LNCaP clone FGC (cell line): ENCODE results near the gene RNU1-2.
"Not testable (repeated sequence)": the region's sequence is repeated elsewhere in the genome, so short reads cannot be mapped to it uniquely, and the experiment has no call there.

Source experiments
- DNase-seq: peaks from one replicate; pipeline ENCODE4 v3.0.0-alpha.2; 2011; ENCODE audit warnings: low read depth
- H3K4me3 ChIP-seq: 2 replicates; pipeline ENCODE4 v1.5.1; 2011; ENCODE audit warnings: mild to moderate bottlenecking, low read depth, low read length, control low read depth
- TF ChIP-seq, protein P1 (sequence below): IDR thresholded peaks from 2 replicates; pipeline ENCODE4 v1.5.1; 2012; ENCODE audit warnings: mild to moderate bottlenecking; ENCODE audit not compliant: control insufficient read depth, insufficient read depth; ENCODE audit errors: extremely low read depth

Gene RNU1-2

DNA sequence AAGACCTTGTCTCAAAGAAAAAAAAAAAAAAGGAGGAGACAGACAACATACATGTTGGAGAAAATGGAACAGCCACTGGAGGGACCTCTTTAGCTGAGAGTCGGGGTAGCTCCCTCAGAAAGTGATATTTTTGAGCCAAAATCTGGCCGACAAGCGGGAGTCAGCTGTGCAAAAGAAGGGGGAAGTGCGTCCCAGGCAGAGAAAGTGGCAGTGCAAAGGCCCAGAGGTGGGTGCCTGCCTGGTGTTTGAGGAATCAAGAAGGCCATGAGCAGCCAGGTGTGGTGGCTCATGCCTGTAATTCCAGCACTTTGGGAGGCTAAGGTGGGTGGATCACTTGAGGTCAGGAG, 19.8 kb downstream of the RNU1-2 start:
- DNase-seq, result no peak
- TF ChIP-seq, protein P1, sequence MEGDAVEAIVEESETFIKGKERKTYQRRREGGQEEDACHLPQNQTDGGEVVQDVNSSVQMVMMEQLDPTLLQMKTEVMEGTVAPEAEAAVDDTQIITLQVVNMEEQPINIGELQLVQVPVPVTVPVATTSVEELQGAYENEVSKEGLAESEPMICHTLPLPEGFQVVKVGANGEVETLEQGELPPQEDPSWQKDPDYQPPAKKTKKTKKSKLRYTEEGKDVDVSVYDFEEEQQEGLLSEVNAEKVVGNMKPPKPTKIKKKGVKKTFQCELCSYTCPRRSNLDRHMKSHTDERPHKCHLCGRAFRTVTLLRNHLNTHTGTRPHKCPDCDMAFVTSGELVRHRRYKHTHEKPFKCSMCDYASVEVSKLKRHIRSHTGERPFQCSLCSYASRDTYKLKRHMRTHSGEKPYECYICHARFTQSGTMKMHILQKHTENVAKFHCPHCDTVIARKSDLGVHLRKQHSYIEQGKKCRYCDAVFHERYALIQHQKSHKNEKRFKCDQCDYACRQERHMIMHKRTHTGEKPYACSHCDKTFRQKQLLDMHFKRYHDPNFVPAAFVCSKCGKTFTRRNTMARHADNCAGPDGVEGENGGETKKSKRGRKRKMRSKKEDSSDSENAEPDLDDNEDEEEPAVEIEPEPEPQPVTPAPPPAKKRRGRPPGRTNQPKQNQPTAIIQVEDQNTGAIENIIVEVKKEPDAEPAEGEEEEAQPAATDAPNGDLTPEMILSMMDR, result no peak
- no peak overlapping the region for H3K4me3 ChIP-seq

DNA sequence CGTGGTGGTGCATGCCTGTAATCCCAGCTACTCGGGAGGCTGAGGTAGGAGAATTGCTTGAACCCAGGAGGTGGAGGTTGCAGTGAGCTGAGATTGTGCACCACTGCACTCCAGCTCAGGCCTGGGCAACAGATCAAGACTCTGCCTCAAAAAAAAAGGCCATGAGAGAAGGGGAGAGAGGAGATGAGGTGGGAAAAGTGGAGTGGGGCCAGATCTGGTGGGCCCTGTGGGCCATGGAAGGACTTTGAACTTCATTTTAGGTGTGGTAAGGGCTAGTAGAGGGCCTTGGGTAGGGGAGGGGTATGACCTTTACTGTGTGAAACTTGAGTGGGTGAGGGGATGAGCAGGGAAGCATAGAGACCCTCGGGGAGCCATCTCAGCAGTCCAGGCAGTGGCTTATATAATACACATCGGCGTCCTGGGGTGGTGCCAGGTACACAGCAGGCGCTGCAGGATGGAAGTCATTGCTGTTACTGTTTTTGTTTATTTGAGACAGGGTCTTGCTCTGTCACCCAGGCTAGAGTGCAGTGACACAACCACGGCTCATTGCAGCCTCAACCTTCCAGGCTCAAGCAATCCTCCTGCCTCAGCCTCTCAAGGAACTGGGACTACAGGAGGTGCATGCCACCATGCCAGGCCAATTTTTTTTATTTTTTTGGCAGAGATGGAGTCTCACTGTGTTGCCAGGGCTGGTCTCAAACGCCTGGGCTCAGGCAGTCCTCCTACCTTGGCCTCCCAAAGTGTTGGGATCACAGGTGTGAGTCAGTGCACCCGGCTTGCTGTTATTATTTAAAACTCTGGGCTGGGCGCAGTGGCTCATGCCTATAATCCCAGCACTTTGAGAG, 20.5 kb downstream of the RNU1-2 start:
- H3K4me3 ChIP-seq, DNase-seq: not testable (repeated sequence)

- no peak overlapping the region for H3K4me3 ChIP-seq
- no peak for DNase-seq
- TF ChIP-seq, protein P1, result no peak
These were observed 22.6 kb downstream of the RNU1-2 start for GRCh38 chr1:16918371-16918770.

DNA sequence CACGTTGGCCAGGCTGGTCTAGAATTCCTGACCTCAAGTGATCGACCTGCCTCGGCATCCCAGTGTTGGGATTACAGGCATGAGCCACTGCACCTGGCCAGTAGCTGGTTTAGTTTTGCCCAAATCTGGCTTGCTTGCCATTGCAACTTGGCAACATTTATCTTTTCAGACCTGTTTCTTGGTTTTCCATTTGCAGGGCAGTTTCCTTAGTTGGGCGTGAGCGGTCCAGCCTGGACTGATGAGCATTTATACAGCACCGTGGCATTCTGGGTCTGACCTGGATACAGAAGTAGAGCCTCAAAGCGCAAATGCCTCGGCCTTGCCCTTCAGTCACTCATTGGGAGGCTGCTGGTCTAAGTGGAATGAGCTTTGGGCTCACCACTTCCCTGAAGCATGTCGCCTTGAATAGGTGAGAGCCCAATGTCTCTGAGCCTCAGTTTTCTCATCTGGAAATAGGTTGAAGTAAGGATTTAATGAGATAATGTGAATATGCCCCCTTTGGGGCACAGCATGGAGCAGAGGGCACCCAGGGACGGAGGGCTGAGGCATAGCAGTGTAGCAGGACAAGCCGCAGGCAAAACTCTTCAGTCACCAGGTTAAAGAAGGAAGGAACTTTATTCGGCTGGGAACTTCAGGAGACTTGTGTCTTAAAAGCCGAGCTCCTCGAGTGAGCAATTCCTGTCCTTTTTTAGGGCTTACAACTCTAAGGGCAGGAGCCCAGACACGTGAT, 23.3 kb downstream of the RNU1-2 start:
- not testable (repeated sequence) for DNase-seq, H3K4me3 ChIP-seq

- TF ChIP-seq, protein P1, result no peak
- H3K4me3 ChIP-seq, result no peak overlapping the region
- DNase-seq, result no peak
These were observed 25.2 kb downstream of the RNU1-2 start for GRCh38 chr1:16920951-16921350.

DNA sequence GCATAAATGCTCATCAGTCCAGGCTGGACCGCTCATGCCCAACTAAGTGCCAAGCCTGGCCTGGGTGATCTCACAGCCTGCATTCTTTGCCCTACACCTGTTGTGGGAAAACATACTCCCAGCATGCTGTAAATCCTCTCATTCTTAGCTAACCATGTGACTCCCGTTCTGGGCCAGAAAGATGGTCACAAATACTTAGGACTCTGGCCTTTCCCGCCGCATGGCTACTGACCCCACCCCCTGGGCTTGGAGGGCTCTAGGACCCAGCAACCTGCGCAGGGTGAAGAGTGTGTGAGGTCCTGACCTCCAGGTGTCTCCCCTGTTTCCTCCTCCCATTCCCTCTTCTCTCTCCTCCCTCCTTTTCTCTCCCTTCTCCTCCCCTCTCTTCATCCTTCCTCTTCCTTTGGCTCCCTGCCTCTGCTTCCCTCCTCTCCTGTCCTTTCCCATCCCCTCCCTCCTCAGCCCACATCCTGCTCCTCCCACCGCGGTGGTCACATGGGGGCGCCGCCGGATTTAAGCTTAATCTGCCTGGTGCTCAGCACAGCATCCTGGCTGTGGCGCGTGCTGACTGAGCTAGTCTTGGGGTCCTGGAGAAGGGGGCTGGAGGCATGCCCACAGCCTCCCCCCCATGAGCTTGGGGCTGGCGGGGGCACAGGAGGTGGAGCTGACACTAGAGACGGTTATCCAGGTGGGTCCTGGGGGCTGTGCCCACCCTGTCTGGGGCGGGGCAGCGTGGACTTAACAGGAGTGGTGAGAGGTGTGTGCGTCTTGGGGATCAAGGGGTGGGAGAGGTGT, 25.8 kb downstream of the RNU1-2 start, which contains the start of gene CROCC:
Gene CROCC, plus strand, starts transcription at position 541 of the 795 bp plus-strand sequence. Its CDS starts 88 bp downstream, at position 629.
- TF ChIP-seq, protein P1, result no peak
- no peak within 1 kb of the TSS for H3K4me3 ChIP-seq
- no peak for DNase-seq

DNA sequence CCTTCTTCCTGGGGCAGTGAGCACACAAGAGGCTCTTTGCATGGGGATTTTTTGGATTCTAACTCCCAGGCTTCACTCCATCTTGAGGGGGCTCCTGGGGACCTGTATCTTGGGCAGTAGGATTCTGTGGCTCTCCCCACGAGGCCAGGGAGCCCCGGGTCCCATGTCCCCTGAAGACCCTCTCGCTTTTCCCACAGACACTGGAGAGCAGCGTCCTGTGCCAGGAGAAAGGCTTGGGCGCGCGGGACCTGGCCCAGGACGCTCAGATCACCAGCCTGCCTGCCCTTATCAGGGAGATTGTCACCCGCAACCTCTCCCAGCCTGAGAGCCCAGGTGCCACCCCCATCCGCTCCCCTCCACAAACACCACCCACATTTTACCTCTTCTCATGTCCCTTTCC, 26.7 kb downstream of the RNU1-2 start:
- TF ChIP-seq, protein P1, result no peak
- no peak for DNase-seq
- no peak overlapping the region for H3K4me3 ChIP-seq
